IPS DF 6.9 (cell line): ENCODE data around the gene SMR3B.

Experiments used
- DNase-seq: peaks from one replicate; pipeline ENCODE4 v3.0.0-alpha.2; 2013; ENCODE audit warnings: low read depth, low spot score
- H3K27ac ChIP-seq: one replicate; pipeline ENCODE4 v1.5.1; 2013; ENCODE audit warnings: low read length, control low read depth
- H3K27me3 ChIP-seq: 2 replicates; pipeline ENCODE4 v1.6.1; 2013; ENCODE audit warnings: mild to moderate bottlenecking, low read length; ENCODE audit not compliant: control insufficient read depth, insufficient read depth
- H3K36me3 ChIP-seq: 2 replicates; pipeline ENCODE4 v1.6.1; 2013; ENCODE audit warnings: low read length; ENCODE audit not compliant: control insufficient read depth, insufficient read depth
- H3K4me1 ChIP-seq: 2 replicates; pipeline ENCODE4 v1.6.1; 2013; ENCODE audit warnings: low read length; ENCODE audit not compliant: control insufficient read depth, insufficient read depth
- H3K4me3 ChIP-seq: 2 replicates; pipeline ENCODE4 v1.5.1; 2013; ENCODE audit warnings: mild to moderate bottlenecking, low read length
- H3K9me3 ChIP-seq: 2 replicates; pipeline ENCODE4 v1.6.1; 2013; ENCODE audit warnings: low read length, inconsistent platforms; ENCODE audit not compliant: control insufficient read depth, insufficient read depth
- WGBS: extraction: QIAGEN DNeasy Blood & Tissue Kit; methylation state at CpG from one replicate; pipeline ENCODE4 v1.1.7; 2013; ENCODE audit warnings: mixed read lengths, missing lambda C conversion rate; ENCODE audit not compliant: insufficient read length, insufficient coverage; 5-methylcytosine and 5-hydroxymethylcytosine counted together

The SMR3B gene

DNA sequence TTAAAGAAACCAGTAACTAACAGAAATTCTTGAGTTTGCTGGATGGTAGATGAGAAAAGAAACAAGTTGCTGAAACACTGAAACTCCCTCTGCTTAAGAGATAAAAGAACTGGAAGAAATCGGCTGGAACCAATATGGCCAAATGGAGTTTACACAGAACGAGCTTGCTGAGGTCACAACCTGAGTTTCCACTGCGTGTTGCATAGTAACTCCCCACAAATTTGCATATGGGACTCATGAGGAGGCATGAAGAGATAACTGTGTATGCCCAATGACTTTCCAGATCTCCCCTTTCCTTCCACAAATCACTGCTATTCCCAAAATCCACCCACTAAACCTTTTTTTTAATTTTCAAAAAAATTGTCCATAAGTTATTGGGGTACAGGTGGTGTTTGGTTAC, 10.2 kb upstream of the SMR3B start:
- DNase-seq, result no peak
- no peaks in the 10 kb centered on the region for H3K36me3 ChIP-seq
- H3K27me3 ChIP-seq, result no peaks in the 10 kb centered on the region
- no peak overlapping the region for H3K4me3 ChIP-seq
- no peak overlapping the region for H3K27ac ChIP-seq
- WGBS, result no CpG with 5 or more reads among the region's 3 CpGs
- H3K9me3 ChIP-seq, result no peaks in the 10 kb centered on the region
- no peaks in the 10 kb centered on the region for H3K4me1 ChIP-seq

DNA sequence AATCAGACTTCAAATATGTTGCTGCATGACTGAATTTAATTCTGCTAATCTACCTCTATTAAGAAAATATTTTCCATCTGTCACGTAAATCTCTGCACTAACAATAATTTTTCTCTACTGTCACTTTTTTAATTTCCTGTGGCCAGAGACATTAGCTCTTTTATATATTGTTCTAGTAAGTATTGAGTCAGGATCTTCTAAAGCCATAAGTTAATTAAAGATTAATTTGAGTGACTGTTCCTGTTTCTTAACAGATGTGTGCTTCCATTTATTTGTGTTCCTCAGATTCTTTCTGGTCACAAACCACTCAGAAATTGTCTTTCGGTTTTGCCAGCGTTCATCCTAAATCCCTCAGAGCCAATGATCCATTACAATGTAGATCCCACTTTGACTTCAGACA, 2.4 kb upstream of the SMR3B start:
- Histone ChIP-seq H3K9me3 (no peaks in the 10 kb centered on the region), H3K27ac (no peak overlapping the region), H3K36me3 (no peaks in the 10 kb centered on the region), H3K4me1 (no peaks in the 10 kb centered on the region), H3K27me3 (no peaks in the 10 kb centered on the region), H3K4me3 (no peak overlapping the region)
- WGBS, result no CpG with 5 or more reads among the region's 3 CpGs
- DNase-seq, result no peak

DNA sequence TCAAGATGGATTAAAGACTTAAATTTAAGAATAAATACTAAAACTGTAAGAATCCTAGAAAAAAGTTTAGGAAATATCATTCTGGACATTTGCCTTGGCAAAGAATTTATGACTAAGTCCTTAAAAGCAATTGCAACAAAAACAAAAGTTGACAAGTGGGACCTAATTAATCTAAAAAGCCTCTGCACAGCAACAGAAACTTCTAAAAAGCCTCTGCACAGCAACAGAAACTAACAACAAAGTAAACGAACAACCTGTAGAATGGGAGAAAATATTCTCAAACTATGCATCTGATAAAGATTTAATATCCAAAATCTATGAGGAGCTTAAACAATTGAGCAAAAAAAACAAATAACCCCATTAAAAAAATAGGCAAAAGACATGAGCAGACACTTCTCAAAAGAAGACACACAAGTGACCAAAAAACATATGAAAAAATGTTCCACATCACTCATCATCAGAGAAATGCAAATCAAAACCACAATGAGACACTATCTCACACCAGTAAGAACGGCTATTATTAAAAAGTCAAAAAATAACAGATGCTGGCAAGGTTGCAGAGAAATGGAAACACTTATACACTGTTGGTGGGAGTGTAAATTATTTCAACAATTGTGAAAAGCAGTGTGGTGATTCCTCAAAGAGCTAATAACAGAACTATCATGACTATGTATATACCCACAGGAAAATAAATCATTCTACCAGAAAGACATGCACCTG, 9.3 kb downstream of the SMR3B start:
- H3K27ac ChIP-seq, result no peak overlapping the region
- WGBS, result no CpG with 5 or more reads among the region's 2 CpGs
- no peaks in the 10 kb centered on the region for H3K9me3 ChIP-seq
- H3K4me3 ChIP-seq, result no peak overlapping the region
- H3K27me3 ChIP-seq, result no peaks in the 10 kb centered on the region
- H3K4me1 ChIP-seq, result no peaks in the 10 kb centered on the region
- no peaks in the 10 kb centered on the region for H3K36me3 ChIP-seq
- DNase-seq, result no peak

- Histone ChIP-seq H3K9me3 (no peaks in the 10 kb centered on the region), H3K4me3 (no peak within 1 kb of the TSS), H3K27ac (no peak within 1 kb of the TSS), H3K4me1 (no peaks in the 10 kb centered on the region), H3K27me3 (no peaks in the 10 kb centered on the region), H3K36me3 (no peaks in the 10 kb centered on the region)
- DNase-seq, result no peak
Measured at GRCh38 chr4:70397580-70397979, 14.6 kb downstream of the SMR3B start, which contains the start of gene OPRPN. TSS of gene OPRPN (plus strand) at chr4:70397940. CDS start at chr4:70399286, 1,346 bp downstream.

GRCh38 chr4:70399319-70399718, 16.4 kb downstream of the SMR3B start:
- no peak overlapping the region for H3K27ac ChIP-seq
- DNase-seq, result no peak
- H3K9me3 ChIP-seq, result no peaks in the 10 kb centered on the region
- WGBS, result no CpG with 5 or more reads among the region's 1 CpG
- H3K36me3 ChIP-seq, result no peaks in the 10 kb centered on the region
- no peaks in the 10 kb centered on the region for H3K27me3 ChIP-seq
- H3K4me3 ChIP-seq, result no peak overlapping the region
- H3K4me1 ChIP-seq, result no peaks in the 10 kb centered on the region

DNA sequence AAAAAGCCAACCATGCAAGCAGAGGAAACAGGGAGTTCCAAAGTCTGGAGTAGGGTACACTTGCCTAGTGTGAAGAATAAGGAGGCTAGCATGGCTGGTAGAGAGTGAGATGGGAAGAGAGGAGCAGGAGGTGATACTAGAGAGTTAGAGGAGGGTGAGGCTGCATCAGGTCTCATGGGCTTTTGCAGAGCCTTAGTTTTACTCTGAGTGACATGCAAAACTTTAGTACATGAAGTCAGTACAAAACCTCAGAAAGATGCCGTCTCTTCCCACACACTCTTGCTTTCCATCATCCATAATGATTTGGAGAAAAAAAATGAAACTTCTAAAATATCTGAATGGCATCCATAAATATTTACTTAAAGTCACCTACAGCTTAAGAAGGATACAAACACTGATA, 19.8 kb downstream of the SMR3B start:
- no CpG with 5 or more reads among the region's 1 CpG for WGBS
- H3K9me3 ChIP-seq, result no peaks in the 10 kb centered on the region
- no peak overlapping the region for H3K27ac ChIP-seq
- no peaks in the 10 kb centered on the region for H3K4me1 ChIP-seq
- no peak overlapping the region for H3K4me3 ChIP-seq
- H3K36me3 ChIP-seq, result no peaks in the 10 kb centered on the region
- no peak for DNase-seq
- no peaks in the 10 kb centered on the region for H3K27me3 ChIP-seq

- Histone ChIP-seq H3K4me1 (no peaks in the 10 kb centered on the region), H3K9me3 (no peaks in the 10 kb centered on the region), H3K36me3 (no peaks in the 10 kb centered on the region), H3K27me3 (no peaks in the 10 kb centered on the region), H3K4me3 (no peak overlapping the region), H3K27ac (no peak overlapping the region)
- no CpG with 5 or more reads among the region's 6 CpGs for WGBS
- no peak for DNase-seq
Measured at GRCh38 chr4:70405765-70406164, 22.8 kb downstream of the SMR3B start.

DNA sequence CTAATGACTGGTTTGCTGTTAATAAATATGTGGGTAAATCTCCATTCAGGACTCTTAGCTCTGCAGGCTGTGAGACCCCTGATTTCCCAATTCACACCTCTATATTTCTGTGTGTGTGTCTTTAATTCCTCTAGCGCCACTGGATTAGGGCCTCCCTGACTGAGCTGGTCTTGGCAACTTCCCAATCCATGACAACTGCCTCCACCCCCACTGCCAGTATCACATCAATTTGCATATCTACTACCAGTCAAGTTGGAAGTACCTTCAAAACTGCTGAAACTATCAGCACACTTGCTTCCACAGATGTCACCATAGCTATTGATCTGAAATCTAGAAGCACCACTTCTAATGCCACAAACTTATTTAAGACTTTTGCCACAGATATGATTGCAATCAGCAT, 42.4 kb downstream of the SMR3B start:
- no peak for DNase-seq
- H3K27me3 ChIP-seq, result no peaks in the 10 kb centered on the region
- H3K4me1 ChIP-seq, result no peaks in the 10 kb centered on the region
- no peak overlapping the region for H3K27ac ChIP-seq
- WGBS, result no CpG with 5 or more reads among the region's 1 CpG
- H3K36me3 ChIP-seq, result no peaks in the 10 kb centered on the region
- no peak overlapping the region for H3K4me3 ChIP-seq
- no peaks in the 10 kb centered on the region; the same call in 1 of the 2 replicates for H3K9me3 ChIP-seq

- H3K27me3 ChIP-seq, result no peaks in the 10 kb centered on the region
- no peak overlapping the region for H3K4me3 ChIP-seq
- DNase-seq, result no peak
- H3K4me1 ChIP-seq, result no peaks in the 10 kb centered on the region
- H3K36me3 ChIP-seq, result no peaks in the 10 kb centered on the region
- H3K27ac ChIP-seq, result no peak overlapping the region
- H3K9me3 ChIP-seq, result no peaks in the 10 kb centered on the region; the same call in 1 of the 2 replicates
Measured at GRCh38 chr4:70426789-70427188, 43.9 kb downstream of the SMR3B start.

GRCh38 chr4:70437197-70437596, 54.3 kb downstream of the SMR3B start:
- H3K36me3 ChIP-seq, result no peaks in the 10 kb centered on the region
- no peaks in the 10 kb centered on the region for H3K27me3 ChIP-seq
- H3K27ac ChIP-seq, result no peak overlapping the region
- H3K9me3 ChIP-seq, result no peaks in the 10 kb centered on the region
- H3K4me3 ChIP-seq, result no peak overlapping the region
- no peaks in the 10 kb centered on the region; the same call in 1 of the 2 replicates for H3K4me1 ChIP-seq
- no peak for DNase-seq
- no CpG with 5 or more reads among the region's 7 CpGs for WGBS
